Neural cell (in vitro differentiated cells): ENCODE data around the gene GNAI1. TPM values are rescaled to one million over a fixed set of nuclear protein-coding genes. Genes with fewer than 3 reads are reported as not detected.

Source experiments
- H2AFZ ChIP-seq: fragments of 200-600, 300-800 bp; sonication (generic), shearing (Covaris generic); 2 replicates; pipeline ENCODE4 v1.6.0; 2014; ENCODE audit warnings: low read depth, mild to moderate bottlenecking, antibody characterized with exemption, low read length, moderate library complexity
- H3F3A ChIP-seq: fragments of 200-600 bp; shearing (Covaris generic); 2 replicates; pipeline ENCODE4 v1.6.1; 2016; ENCODE audit warnings: mild to moderate bottlenecking, moderate library complexity, mixed read lengths, antibody characterized with exemption, low read length; ENCODE audit not compliant: insufficient read depth, poor library complexity, severe bottlenecking
- H3K27ac ChIP-seq: fragments of 200-600, 300-800 bp; sonication (generic), shearing (Covaris generic); 2 replicates; pipeline ENCODE4 v1.5.1; 2014; ENCODE audit warnings: mild to moderate bottlenecking, low read length, moderate library complexity
- H3K27me3 ChIP-seq: fragments of 300-800, 200-600 bp; sonication (generic), shearing (Covaris generic); 2 replicates; pipeline ENCODE4 v1.6.0; 2014; ENCODE audit warnings: mild to moderate bottlenecking, low read depth, low read length, moderate library complexity; ENCODE audit not compliant: insufficient read depth
- H3K36me3 ChIP-seq: fragments of 300-800, 200-600 bp; sonication (generic), shearing (Covaris generic); 2 replicates; pipeline ENCODE4 v1.5.1; 2014; ENCODE audit warnings: mild to moderate bottlenecking, antibody characterized with exemption, low read length, moderate library complexity; ENCODE audit not compliant: insufficient read depth
- H3K4me2 ChIP-seq: fragments of 300-800, 200-600 bp; sonication (generic), shearing (Covaris generic); 2 replicates; pipeline ENCODE4 v1.6.0; 2014; ENCODE audit warnings: mild to moderate bottlenecking, low read length
- H3K4me3 ChIP-seq: fragments of 300-800, 200-600 bp; sonication (generic), shearing (Covaris generic); 2 replicates; pipeline ENCODE4 v1.5.1; 2014; ENCODE audit warnings: mild to moderate bottlenecking, low read length, moderate library complexity
- H3K79me2 ChIP-seq: fragments of 200-600 bp; shearing (Covaris generic); replicated peaks from 2 replicates; pipeline ENCODE4 v1.6.0; 2014; ENCODE audit warnings: mild to moderate bottlenecking, low read length, moderate library complexity; ENCODE audit not compliant: insufficient read depth
- H3K9ac ChIP-seq: fragments of 300-800, 200-600 bp; sonication (generic), shearing (Covaris generic); 2 replicates; pipeline ENCODE4 v1.6.1; 2016; ENCODE audit warnings: mild to moderate bottlenecking, low read length, mixed read lengths
- H3K9me2 ChIP-seq: fragments of 200-600 bp; shearing (Covaris generic); 2 replicates; pipeline ENCODE4 v1.6.1; 2016; ENCODE audit warnings: mild to moderate bottlenecking, low read length, mixed read lengths; ENCODE audit not compliant: insufficient read depth
- H3K9me3 ChIP-seq: fragments of 200-600, 300-800 bp; sonication (generic), shearing (Covaris generic); 2 replicates; pipeline ENCODE4 v1.6.1; 2016; ENCODE audit warnings: mild to moderate bottlenecking, mixed run types, low read length, moderate library complexity, mixed read lengths
- H4K20me1 ChIP-seq: fragments of 200-600 bp; shearing (Covaris generic); 2 replicates; pipeline ENCODE4 v1.6.1; 2016; ENCODE audit warnings: mild to moderate bottlenecking, mixed run types; ENCODE audit not compliant: insufficient read depth
- CTCF ChIP-seq: fragments of 450-650 bp; IDR thresholded peaks from 2 replicates; pipeline ENCODE4 v1.5.1; 2014; ENCODE audit warnings: antibody characterized with exemption, mild to moderate bottlenecking, moderate library complexity; ENCODE audit not compliant: poor library complexity, severe bottlenecking
- EP300 ChIP-seq: fragments of 450-650 bp; conservative IDR thresholded peaks from 2 replicates; pipeline ENCODE4 v1.6.1; 2014; ENCODE audit warnings: antibody characterized with exemption, mild to moderate bottlenecking, moderate library complexity; ENCODE audit not compliant: poor library complexity, severe bottlenecking
- EZH2 ChIP-seq: fragments of 200-600, 300-800 bp; shearing (Covaris generic), sonication (generic); IDR thresholded peaks from 2 replicates; pipeline ENCODE4 v1.6.1; 2014; ENCODE audit warnings: antibody characterized with exemption, low read length, borderline replicate concordance, mild to moderate bottlenecking; ENCODE audit not compliant: insufficient read depth, poor library complexity, severe bottlenecking
- MXI1 ChIP-seq: fragments of 450-650 bp; conservative IDR thresholded peaks from 2 replicates; pipeline ENCODE4 v1.6.1; 2014; ENCODE audit warnings: antibody characterized with exemption, mild to moderate bottlenecking; ENCODE audit not compliant: poor library complexity, severe bottlenecking
- POLR2AphosphoS5 ChIP-seq: IDR thresholded peaks from 2 replicates; pipeline ENCODE4 v1.6.1; 2012
- RAD21 ChIP-seq: fragments of 450-650 bp; conservative IDR thresholded peaks from 2 replicates; pipeline ENCODE4 v1.6.1; 2014; ENCODE audit warnings: antibody characterized with exemption, mild to moderate bottlenecking, moderate library complexity
- REST ChIP-seq: IDR thresholded peaks from 2 replicates; pipeline ENCODE4 v1.6.1; 2012; ENCODE audit warnings: borderline replicate concordance
- SMC3 ChIP-seq: fragments of 450-650 bp; conservative IDR thresholded peaks from 2 replicates; pipeline ENCODE4 v1.6.1; 2014; ENCODE audit warnings: antibody characterized with exemption, mild to moderate bottlenecking, moderate library complexity; ENCODE audit not compliant: poor library complexity
- TAF1 ChIP-seq: IDR thresholded peaks from 2 replicates; pipeline ENCODE4 v1.6.1; 2012; ENCODE audit warnings: low read depth
- polyA plus RNA-seq: library from polyadenylated mRNA; depleted of rRNA; stranded (reverse); fragments of >200 nt; gene quantifications from 2 replicates; pipeline ENCODE4 v1.2.3, GENCODE V29; 2014

GNAI1 gene
- polyA plus RNA-seq, 1 donor from 2014 or later = 69.3 TPM

GRCh38 chr7:80170445-80170844 lies 35.8 kb downstream of the GNAI1 start:
- peaks cover 7% of the 10 kb centered on the region for H3K9me3 ChIP-seq
- H4K20me1 ChIP-seq = no peaks in the 10 kb centered on the region
- TF ChIP-seq EP300 = no peak
- no peak for TF ChIP-seq EZH2
- no peak for TF ChIP-seq CTCF
- TF ChIP-seq SMC3 = no peak
- TF ChIP-seq POLR2AphosphoS5 = no peak
- TF ChIP-seq REST = no peak
- no peak for TF ChIP-seq RAD21
- no peaks in the 10 kb centered on the region for H3F3A ChIP-seq
- no peaks in the 10 kb centered on the region for H3K27me3 ChIP-seq
- H3K27ac ChIP-seq = no peak overlapping the region
- no peak overlapping the region for H3K4me2 ChIP-seq
- no peak overlapping the region for H2AFZ ChIP-seq
- no peak overlapping the region for H3K4me3 ChIP-seq
- H3K36me3 ChIP-seq = no peaks in the 10 kb centered on the region
- H3K9me2 ChIP-seq = no peaks in the 10 kb centered on the region
- no peak overlapping the region for H3K9ac ChIP-seq
- H3K79me2 ChIP-seq = peaks cover 25% of the 10 kb centered on the region

- no peak overlapping the region for H3K27ac ChIP-seq
- H3K4me3 ChIP-seq = no peak overlapping the region
- H3K36me3 ChIP-seq = no peaks in the 10 kb centered on the region
- H3K4me2 ChIP-seq = no peak overlapping the region
- H3F3A ChIP-seq = no peaks in the 10 kb centered on the region
- TF ChIP-seq CTCF (no peak), EZH2 (no peak), POLR2AphosphoS5 (no peak), TAF1 (no peak), RAD21 (no peak), EP300 (no peak), REST (no peak), MXI1 (no peak), SMC3 (no peak)
- H4K20me1 ChIP-seq = no peaks in the 10 kb centered on the region
- H3K9me3 ChIP-seq = peaks cover 7% of the 10 kb centered on the region
- peaks cover 12% of the 10 kb centered on the region for H3K79me2 ChIP-seq
- H2AFZ ChIP-seq = no peak overlapping the region
- H3K9ac ChIP-seq = no peak overlapping the region
- H3K27me3 ChIP-seq = no peaks in the 10 kb centered on the region
- H3K9me2 ChIP-seq = no peaks in the 10 kb centered on the region
Observed at GRCh38 chr7:80172387-80172786, 37.8 kb downstream of the GNAI1 start.
